ENCODE measurements around the gene CIAO2B. TPM values are rescaled to one million over a fixed set of nuclear protein-coding genes. Genes with fewer than 3 reads are reported as not detected.

The CIAO2B gene
- total RNA-seq, 1 experiment from 2014 or later: 59.7 TPM

DNA sequence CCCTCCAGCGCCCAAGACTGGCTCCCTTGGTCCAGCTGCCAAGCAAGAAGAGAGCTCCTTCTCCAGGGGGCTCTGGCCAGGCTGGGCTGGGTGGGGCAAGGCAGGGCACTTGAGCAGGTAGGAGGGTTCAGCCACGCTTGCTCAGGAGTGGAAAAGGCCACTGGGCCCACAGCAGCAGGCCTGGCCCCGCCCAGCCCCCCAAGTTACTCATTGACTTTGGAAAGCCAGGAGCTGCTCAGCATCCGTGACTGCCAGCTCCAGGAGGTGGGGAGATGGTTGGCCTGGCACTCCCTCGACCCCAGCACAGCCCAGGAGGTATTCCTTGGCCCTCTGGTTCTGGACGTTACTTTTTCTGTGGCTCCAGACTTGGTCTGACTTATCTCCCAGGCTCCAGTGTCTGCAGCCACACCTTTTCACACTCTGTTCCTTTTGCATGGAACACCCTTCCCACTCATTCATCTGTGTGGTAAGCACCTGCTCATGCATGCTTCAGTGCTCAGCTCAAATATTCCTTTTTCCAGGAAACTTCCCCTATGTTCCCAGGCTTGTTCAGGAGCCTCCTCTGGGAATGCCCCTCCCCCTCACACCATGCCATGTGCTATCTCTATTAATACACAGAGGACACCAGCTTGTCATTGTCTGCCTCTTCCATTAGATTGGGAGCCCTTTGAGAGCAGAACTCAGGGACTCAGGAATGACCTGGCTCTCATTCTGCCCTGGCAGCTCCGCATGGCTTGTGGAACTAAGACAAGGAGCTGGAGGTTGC lies 15.2 kb downstream of the CIAO2B start, which contains the start of gene CDH16 (continued):
- TF ChIP-seq, protein P1, sequence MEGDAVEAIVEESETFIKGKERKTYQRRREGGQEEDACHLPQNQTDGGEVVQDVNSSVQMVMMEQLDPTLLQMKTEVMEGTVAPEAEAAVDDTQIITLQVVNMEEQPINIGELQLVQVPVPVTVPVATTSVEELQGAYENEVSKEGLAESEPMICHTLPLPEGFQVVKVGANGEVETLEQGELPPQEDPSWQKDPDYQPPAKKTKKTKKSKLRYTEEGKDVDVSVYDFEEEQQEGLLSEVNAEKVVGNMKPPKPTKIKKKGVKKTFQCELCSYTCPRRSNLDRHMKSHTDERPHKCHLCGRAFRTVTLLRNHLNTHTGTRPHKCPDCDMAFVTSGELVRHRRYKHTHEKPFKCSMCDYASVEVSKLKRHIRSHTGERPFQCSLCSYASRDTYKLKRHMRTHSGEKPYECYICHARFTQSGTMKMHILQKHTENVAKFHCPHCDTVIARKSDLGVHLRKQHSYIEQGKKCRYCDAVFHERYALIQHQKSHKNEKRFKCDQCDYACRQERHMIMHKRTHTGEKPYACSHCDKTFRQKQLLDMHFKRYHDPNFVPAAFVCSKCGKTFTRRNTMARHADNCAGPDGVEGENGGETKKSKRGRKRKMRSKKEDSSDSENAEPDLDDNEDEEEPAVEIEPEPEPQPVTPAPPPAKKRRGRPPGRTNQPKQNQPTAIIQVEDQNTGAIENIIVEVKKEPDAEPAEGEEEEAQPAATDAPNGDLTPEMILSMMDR (IDR thresholded peaks at IDR 0.05): no peak
- TF ChIP-seq RELA (CRISPR knock-in tag; IDR thresholded peaks at IDR 0.05; ENCODE audit: borderline replicate concordance) (no peak), NFYB (CRISPR knock-in tag; conservative IDR thresholded peaks at IDR 0.05; ENCODE audit: low read depth) (no peak), TCF7 (CRISPR knock-in tag; IDR thresholded peaks at IDR 0.05; ENCODE audit: low read depth) (no peak), OVOL2 (CRISPR knock-in tag; IDR thresholded peaks at IDR 0.05; ENCODE audit: borderline replicate concordance) (no peak)
- TF ChIP-seq, protein P2, sequence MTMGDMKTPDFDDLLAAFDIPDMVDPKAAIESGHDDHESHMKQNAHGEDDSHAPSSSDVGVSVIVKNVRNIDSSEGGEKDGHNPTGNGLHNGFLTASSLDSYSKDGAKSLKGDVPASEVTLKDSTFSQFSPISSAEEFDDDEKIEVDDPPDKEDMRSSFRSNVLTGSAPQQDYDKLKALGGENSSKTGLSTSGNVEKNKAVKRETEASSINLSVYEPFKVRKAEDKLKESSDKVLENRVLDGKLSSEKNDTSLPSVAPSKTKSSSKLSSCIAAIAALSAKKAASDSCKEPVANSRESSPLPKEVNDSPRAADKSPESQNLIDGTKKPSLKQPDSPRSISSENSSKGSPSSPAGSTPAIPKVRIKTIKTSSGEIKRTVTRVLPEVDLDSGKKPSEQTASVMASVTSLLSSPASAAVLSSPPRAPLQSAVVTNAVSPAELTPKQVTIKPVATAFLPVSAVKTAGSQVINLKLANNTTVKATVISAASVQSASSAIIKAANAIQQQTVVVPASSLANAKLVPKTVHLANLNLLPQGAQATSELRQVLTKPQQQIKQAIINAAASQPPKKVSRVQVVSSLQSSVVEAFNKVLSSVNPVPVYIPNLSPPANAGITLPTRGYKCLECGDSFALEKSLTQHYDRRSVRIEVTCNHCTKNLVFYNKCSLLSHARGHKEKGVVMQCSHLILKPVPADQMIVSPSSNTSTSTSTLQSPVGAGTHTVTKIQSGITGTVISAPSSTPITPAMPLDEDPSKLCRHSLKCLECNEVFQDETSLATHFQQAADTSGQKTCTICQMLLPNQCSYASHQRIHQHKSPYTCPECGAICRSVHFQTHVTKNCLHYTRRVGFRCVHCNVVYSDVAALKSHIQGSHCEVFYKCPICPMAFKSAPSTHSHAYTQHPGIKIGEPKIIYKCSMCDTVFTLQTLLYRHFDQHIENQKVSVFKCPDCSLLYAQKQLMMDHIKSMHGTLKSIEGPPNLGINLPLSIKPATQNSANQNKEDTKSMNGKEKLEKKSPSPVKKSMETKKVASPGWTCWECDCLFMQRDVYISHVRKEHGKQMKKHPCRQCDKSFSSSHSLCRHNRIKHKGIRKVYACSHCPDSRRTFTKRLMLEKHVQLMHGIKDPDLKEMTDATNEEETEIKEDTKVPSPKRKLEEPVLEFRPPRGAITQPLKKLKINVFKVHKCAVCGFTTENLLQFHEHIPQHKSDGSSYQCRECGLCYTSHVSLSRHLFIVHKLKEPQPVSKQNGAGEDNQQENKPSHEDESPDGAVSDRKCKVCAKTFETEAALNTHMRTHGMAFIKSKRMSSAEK (CRISPR knock-in tag; IDR thresholded peaks at IDR 0.05; ENCODE audit: borderline replicate concordance): no peak
- TF ChIP-seq, protein P3, sequence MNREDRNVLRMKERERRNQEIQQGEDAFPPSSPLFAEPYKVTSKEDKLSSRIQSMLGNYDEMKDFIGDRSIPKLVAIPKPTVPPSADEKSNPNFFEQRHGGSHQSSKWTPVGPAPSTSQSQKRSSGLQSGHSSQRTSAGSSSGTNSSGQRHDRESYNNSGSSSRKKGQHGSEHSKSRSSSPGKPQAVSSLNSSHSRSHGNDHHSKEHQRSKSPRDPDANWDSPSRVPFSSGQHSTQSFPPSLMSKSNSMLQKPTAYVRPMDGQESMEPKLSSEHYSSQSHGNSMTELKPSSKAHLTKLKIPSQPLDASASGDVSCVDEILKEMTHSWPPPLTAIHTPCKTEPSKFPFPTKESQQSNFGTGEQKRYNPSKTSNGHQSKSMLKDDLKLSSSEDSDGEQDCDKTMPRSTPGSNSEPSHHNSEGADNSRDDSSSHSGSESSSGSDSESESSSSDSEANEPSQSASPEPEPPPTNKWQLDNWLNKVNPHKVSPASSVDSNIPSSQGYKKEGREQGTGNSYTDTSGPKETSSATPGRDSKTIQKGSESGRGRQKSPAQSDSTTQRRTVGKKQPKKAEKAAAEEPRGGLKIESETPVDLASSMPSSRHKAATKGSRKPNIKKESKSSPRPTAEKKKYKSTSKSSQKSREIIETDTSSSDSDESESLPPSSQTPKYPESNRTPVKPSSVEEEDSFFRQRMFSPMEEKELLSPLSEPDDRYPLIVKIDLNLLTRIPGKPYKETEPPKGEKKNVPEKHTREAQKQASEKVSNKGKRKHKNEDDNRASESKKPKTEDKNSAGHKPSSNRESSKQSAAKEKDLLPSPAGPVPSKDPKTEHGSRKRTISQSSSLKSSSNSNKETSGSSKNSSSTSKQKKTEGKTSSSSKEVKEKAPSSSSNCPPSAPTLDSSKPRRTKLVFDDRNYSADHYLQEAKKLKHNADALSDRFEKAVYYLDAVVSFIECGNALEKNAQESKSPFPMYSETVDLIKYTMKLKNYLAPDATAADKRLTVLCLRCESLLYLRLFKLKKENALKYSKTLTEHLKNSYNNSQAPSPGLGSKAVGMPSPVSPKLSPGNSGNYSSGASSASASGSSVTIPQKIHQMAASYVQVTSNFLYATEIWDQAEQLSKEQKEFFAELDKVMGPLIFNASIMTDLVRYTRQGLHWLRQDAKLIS (CRISPR knock-in tag; IDR thresholded peaks at IDR 0.05; ENCODE audit: borderline replicate concordance): no peak

DNA sequence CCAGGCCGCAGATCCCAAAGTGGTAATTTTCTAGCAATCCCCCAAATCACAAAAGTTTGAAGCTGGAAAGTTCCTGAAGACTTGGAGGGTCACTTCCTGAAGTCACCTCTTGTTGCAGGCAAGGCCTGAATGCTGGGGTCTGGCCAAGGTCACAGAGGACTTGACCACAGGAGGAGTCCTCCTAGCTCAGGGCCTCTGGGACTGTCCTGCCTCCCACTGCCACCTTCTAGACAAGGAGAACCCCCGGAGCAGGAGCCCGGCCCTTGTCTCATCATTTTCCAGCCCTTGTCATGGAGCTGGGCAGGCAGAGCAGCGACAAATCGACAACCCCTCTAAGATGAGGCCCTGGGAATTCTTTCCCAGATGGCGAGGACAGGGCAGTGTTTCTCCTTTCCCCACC lies 15.8 kb downstream of the CIAO2B start:
- no peak overlapping the region for H3K4me3 Mint-ChIP-seq
- peaks cover 12% of the 10 kb centered on the region for H3K27me3 Mint-ChIP-seq (ENCODE audit: low read depth)
- ChIA-PET CTCF (interaction anchor here (0.6 to 6.0 kb wide), 7 partner anchors 8 to 88 kb away, joined by 3 to 38 read pairs (median 7); partner anchors contain the start of gene NAE1), POLR2A (no interaction called here)
- TF ChIP-seq, protein P4, sequence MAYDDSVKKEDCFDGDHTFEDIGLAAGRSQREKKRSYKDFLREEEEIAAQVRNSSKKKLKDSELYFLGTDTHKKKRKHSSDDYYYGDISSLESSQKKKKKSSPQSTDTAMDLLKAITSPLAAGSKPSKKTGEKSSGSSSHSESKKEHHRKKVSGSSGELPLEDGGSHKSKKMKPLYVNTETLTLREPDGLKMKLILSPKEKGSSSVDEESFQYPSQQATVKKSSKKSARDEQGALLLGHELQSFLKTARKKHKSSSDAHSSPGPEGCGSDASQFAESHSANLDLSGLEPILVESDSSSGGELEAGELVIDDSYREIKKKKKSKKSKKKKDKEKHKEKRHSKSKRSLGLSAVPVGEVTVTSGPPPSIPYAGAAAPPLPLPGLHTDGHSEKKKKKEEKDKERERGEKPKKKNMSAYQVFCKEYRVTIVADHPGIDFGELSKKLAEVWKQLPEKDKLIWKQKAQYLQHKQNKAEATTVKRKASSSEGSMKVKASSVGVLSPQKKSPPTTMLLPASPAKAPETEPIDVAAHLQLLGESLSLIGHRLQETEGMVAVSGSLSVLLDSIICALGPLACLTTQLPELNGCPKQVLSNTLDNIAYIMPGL (CRISPR knock-in tag; IDR thresholded peaks at IDR 0.05): no peak
- TF ChIP-seq ZNF416 (CRISPR knock-in tag; IDR thresholded peaks at IDR 0.05) (no peak), NFATC4 (CRISPR knock-in tag; IDR thresholded peaks at IDR 0.05) (no peak), SMAD3 (CRISPR knock-in tag; IDR thresholded peaks at IDR 0.05; ENCODE audit: borderline replicate concordance) (no peak), FOXK1 (CRISPR knock-in tag; IDR thresholded peaks at IDR 0.05) (no peak)
- TF ChIP-seq, protein P2 (CRISPR knock-in tag; IDR thresholded peaks at IDR 0.05; ENCODE audit: borderline replicate concordance): no peak
- TF ChIP-seq, protein P5, sequence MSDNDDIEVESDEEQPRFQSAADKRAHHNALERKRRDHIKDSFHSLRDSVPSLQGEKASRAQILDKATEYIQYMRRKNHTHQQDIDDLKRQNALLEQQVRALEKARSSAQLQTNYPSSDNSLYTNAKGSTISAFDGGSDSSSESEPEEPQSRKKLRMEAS (CRISPR knock-in tag; IDR thresholded peaks at IDR 0.05): no peak
- TF ChIP-seq, protein P6, sequence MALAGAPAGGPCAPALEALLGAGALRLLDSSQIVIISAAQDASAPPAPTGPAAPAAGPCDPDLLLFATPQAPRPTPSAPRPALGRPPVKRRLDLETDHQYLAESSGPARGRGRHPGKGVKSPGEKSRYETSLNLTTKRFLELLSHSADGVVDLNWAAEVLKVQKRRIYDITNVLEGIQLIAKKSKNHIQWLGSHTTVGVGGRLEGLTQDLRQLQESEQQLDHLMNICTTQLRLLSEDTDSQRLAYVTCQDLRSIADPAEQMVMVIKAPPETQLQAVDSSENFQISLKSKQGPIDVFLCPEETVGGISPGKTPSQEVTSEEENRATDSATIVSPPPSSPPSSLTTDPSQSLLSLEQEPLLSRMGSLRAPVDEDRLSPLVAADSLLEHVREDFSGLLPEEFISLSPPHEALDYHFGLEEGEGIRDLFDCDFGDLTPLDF (CRISPR knock-in tag; IDR thresholded peaks at IDR 0.05): no peak
- H3K4me1 Mint-ChIP-seq: no peaks in the 10 kb centered on the region
- H3K9me3 Mint-ChIP-seq: no peaks in the 10 kb centered on the region
- no peaks in the 10 kb centered on the region for H3K36me3 Mint-ChIP-seq
- H3K27ac Mint-ChIP-seq: no peak overlapping the region
- no peak for DNase-seq (ENCODE audit: low spot score)
- ATAC-seq: no peak
